Measurements from ENCODE around the gene ENPP3. TPM values are rescaled to one million over a fixed set of nuclear protein-coding genes. Genes with fewer than 3 reads are reported as not detected.

Gene ENPP3
- total and polyA plus RNA-seq, 9 of the 15 experiments (the other 6 are each of a cell fraction or from before 2014, with no cell fraction given): 14.0 to 32.8 (median 21.6) TPM

GRCh38 chr6:131638013-131638412 is 911 bp downstream of the ENPP3 start:
- in situ Hi-C loops (cut with MboI): loop anchor here (25.0 kb wide), 1 partner anchor 1174 kb away; the partner anchor contains the start of gene RPS12
- TF ChIP-seq CHD1 (IDR thresholded peaks at IDR 0.05; ENCODE audit: low read length) (peak; percentile 11), ZNF766 (CRISPR knock-in tag; conservative IDR thresholded peaks at IDR 0.05) (0 out of 2 replicates have a peak, but pooled peaks have one; percentile 29), ZNF717 (CRISPR knock-in tag; IDR thresholded peaks at IDR 0.05) (no peak), NCOA2 (IDR thresholded peaks at IDR 0.05; ENCODE audit: partially characterized antibody in 2 of 2) (no peak), MYC (IDR thresholded peaks at IDR 0.05; ENCODE audit: low read depth, low read length) (no peak), MYC (CRISPR knock-in tag; IDR thresholded peaks at IDR 0.05; ENCODE audit: borderline replicate concordance, low read depth) (no peak), ZNF512 (tag; IDR thresholded peaks at IDR 0.05) (peak; percentile 22; the same call in 1 of the 2 replicates), SMARCA4 (IDR thresholded peaks at IDR 0.05) (0 out of 2 replicates have a peak, but pooled peaks have one; percentile 44), MAFG (tag; conservative IDR thresholded peaks at IDR 0.05) (0 out of 2 replicates have a peak, but pooled peaks have one; percentile 31), TAF7 (tag; IDR thresholded peaks at IDR 0.05) (no peak), NFRKB (IDR thresholded peaks at IDR 0.05; ENCODE audit: low read depth) (0 out of 2 replicates have a peak, but pooled peaks have one; percentile 57), TAF9B (IDR thresholded peaks at IDR 0.05; ENCODE audit: partially characterized antibody) (peak; percentile 16), MLLT1 (IDR thresholded peaks at IDR 0.05) (0 out of 4 replicates have a peak, but pooled peaks of 1 of the 2 experiments have one; percentile 9)
- TF ChIP-seq, protein P1, sequence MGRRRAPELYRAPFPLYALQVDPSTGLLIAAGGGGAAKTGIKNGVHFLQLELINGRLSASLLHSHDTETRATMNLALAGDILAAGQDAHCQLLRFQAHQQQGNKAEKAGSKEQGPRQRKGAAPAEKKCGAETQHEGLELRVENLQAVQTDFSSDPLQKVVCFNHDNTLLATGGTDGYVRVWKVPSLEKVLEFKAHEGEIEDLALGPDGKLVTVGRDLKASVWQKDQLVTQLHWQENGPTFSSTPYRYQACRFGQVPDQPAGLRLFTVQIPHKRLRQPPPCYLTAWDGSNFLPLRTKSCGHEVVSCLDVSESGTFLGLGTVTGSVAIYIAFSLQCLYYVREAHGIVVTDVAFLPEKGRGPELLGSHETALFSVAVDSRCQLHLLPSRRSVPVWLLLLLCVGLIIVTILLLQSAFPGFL (CRISPR knock-in tag; IDR thresholded peaks at IDR 0.05): no peak
- TF ChIP-seq, protein P2, sequence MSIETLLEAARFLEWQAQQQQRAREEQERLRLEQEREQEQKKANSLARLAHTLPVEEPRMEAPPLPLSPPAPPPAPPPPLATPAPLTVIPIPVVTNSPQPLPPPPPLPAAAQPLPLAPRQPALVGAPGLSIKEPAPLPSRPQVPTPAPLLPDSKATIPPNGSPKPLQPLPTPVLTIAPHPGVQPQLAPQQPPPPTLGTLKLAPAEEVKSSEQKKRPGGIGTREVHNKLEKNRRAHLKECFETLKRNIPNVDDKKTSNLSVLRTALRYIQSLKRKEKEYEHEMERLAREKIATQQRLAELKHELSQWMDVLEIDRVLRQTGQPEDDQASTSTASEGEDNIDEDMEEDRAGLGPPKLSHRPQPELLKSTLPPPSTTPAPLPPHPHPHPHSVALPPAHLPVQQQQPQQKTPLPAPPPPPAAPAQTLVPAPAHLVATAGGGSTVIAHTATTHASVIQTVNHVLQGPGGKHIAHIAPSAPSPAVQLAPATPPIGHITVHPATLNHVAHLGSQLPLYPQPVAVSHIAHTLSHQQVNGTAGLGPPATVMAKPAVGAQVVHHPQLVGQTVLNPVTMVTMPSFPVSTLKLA (conservative IDR thresholded peaks at IDR 0.05): 0 out of 4 replicates have a peak, but pooled peaks of 1 of the 2 experiments have one; percentile 4

More at GRCh38 chr6:131638013-131638412, 911 bp downstream of the ENPP3 start:
- peak overlapping the region; percentile 62 for H3K4me2 ChIP-seq (ENCODE audit: insufficient read depth, low read length)
- H2AFZ ChIP-seq (ENCODE audit: low read depth, low read length): peak overlapping the region; percentile 71
- H3K4me1 ChIP-seq (replicated peaks in 1 of 2; ENCODE audit: control insufficient read depth in 2 of 2, insufficient read depth in 2 of 2, low read length in 2 of 2): peaks cover 7 to 17% of the 10 kb centered on the region in 2 experiments; a peak in 4 of 5 replicates
- ChIA-PET CTCF (ENCODE audit: low intra/inter-chr PET ratio) (no interaction called here), POLR2A (interaction anchor here (0.6 to 1.5 kb wide), 3 partner anchors 9 to 14 kb away, joined by 4 to 8 read pairs (median 4); no protein-coding TSS in a partner anchor)
- H3K9ac ChIP-seq (ENCODE audit: insufficient read depth in 1 of 2, low read depth in 2 of 2, low read length in 2 of 2): peak overlapping the region in 1 of 2 experiments; percentile 76; a peak in 2 of 4 replicates
- H3K9me3 ChIP-seq (replicated peaks; ENCODE audit: control insufficient read depth, insufficient read depth, low read depth, low read length): peaks cover 2% of the 10 kb centered on the region; the same call in 1 of the 2 replicates
- H3K9me1 ChIP-seq (ENCODE audit: control insufficient read depth, insufficient read depth, low read length): no peaks in the 10 kb centered on the region
- DNase-seq (ENCODE audit: extremely low read depth in 1 of 4, low spot score in 3 of 4) (peak in 1 of 4 experiments; percentile 34), FAIRE-seq (no peak), ATAC-seq (peak; percentile 55)
- 0% methylated on average over 2 of the region's 2 CpGs for WGBS (ENCODE audit: insufficient coverage, low coverage, missing lambda C conversion rate)
- H3K27me3 ChIP-seq (ENCODE audit: control insufficient read depth in 2 of 2, insufficient read depth in 2 of 2, low read length in 2 of 2): no peaks in the 10 kb centered on the region
- H3K4me3 ChIP-seq: peak overlapping the region; percentile 27
- intact Hi-C loops (cut with micrococcal nuclease): no loop called here
- H3K36me3 ChIP-seq (ENCODE audit: control insufficient read depth, insufficient read depth, low read length): peaks cover 8% of the 10 kb centered on the region; the same call in 2 of the 3 replicates
- no TSS peak for BruUV-seq (replicated peaks)
- peaks cover 55% of the 10 kb centered on the region for H3K79me2 ChIP-seq (ENCODE audit: control insufficient read depth, insufficient read depth, low read length)
- H3K27ac ChIP-seq (ENCODE audit: extremely low read depth, low read depth, low read length): peak overlapping the region; percentile 86; the same call in 2 of the 3 replicates
- H4K20me1 ChIP-seq (replicated peaks; ENCODE audit: control insufficient read depth, insufficient read depth, low read length): no peaks in the 10 kb centered on the region
